Lower leg skin (tissue), 4 donors: ENCODE data around the gene KRTAP10-1. TPM values are rescaled to one million over a fixed set of nuclear protein-coding genes. Genes with fewer than 3 reads are reported as not detected.

ENCODE experiments used
- DNase-seq, 2 donors: peaks; one replicate each; pipeline ENCODE4 v3.0.0-alpha.2; 2019; ENCODE audit warnings: low spot score in 2 of 2
- H3K4me3 ChIP-seq: fragments of 200-600 bp; sonication (generic); 2 replicates; pipeline ENCODE4 v1.5.1; 2017; ENCODE audit warnings: mild to moderate bottlenecking, low read depth; ENCODE audit not compliant: poor library complexity, severe bottlenecking
- POLR2A ChIP-seq, 2 donors: fragments of 450-650 bp; IDR thresholded peaks; one replicate each; pipeline ENCODE4 v1.6.1; 2016 to 2017; ENCODE audit warnings: antibody characterized with exemption in 2 of 2, mild to moderate bottlenecking in 1 of 2, moderate library complexity in 1 of 2
- WGBS, 2 donors: methylation state at CpG; one replicate each; pipeline ENCODE4 v1.1.5; 2018; 5-methylcytosine and 5-hydroxymethylcytosine counted together
- intact Hi-C: fragments of 100-400 bp; cut with DNase I; formaldehyde crosslinking; loops from one replicate; pipeline ENCODE4 v1.15.0; 2023; ENCODE audit warnings: low total_unique reads
- total RNA-seq, 4 donors: library from RNA; depleted of rRNA; stranded (reverse); fragments of >200 nt; gene quantifications; one replicate each; pipeline ENCODE4 v1.1.0, GENCODE V29; 2016
- TF ChIP-seq, protein P1 (sequence below), 3 donors: fragments of 450-650 bp; IDR thresholded peaks; one replicate each; pipeline ENCODE4 v1.5.1; 2016; ENCODE audit warnings: antibody characterized with exemption in 3 of 3, mild to moderate bottlenecking in 3 of 3, moderate library complexity in 2 of 3

Gene KRTAP10-1
- total RNA-seq, 4 donors from 2014 or later = 3.0 TPM; not detected in 3

DNA sequence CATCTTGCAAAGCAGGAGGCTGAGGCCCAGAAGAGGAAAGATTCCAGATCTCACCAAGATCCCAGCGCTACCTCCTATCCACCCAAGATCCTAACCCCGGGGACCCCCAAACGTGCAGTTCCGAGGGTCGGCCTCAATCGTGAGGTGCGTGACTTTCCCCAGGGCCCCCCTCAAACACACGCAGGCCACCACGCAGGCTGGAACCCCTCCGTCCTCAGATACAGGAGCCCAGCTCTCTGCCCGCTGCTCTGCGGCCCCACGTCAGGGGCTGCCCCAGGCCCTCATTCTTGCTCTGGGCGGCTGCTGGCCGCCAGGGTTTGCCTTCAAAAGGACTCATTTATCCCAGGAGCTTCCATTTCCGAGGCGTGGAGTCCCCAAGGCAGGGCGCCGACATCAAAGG lies 39.9 kb downstream of the KRTAP10-1 start:
- WGBS, 2 donors = 81 to 90% methylated on average over 19 of the region's 19 CpGs
- TF ChIP-seq POLR2A (IDR thresholded peaks at IDR 0.05) = no peak
- TF ChIP-seq, protein P1, sequence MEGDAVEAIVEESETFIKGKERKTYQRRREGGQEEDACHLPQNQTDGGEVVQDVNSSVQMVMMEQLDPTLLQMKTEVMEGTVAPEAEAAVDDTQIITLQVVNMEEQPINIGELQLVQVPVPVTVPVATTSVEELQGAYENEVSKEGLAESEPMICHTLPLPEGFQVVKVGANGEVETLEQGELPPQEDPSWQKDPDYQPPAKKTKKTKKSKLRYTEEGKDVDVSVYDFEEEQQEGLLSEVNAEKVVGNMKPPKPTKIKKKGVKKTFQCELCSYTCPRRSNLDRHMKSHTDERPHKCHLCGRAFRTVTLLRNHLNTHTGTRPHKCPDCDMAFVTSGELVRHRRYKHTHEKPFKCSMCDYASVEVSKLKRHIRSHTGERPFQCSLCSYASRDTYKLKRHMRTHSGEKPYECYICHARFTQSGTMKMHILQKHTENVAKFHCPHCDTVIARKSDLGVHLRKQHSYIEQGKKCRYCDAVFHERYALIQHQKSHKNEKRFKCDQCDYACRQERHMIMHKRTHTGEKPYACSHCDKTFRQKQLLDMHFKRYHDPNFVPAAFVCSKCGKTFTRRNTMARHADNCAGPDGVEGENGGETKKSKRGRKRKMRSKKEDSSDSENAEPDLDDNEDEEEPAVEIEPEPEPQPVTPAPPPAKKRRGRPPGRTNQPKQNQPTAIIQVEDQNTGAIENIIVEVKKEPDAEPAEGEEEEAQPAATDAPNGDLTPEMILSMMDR (IDR thresholded peaks at IDR 0.05) = no peak
- intact Hi-C loops = no loop called here
- no peak for DNase-seq
- no peak overlapping the region for H3K4me3 ChIP-seq

- H3K4me3 ChIP-seq = no peak overlapping the region
- no peak for DNase-seq
- WGBS, 2 donors = 69 to 93% methylated on average over 4 to 10 of the region's 23 CpGs
- TF ChIP-seq POLR2A (IDR thresholded peaks at IDR 0.05) = no peak
- TF ChIP-seq, protein P1 (IDR thresholded peaks at IDR 0.05) = no peak
- intact Hi-C loops = no loop called here
Observed at GRCh38 chr21:44499631-44500030, 40.4 kb downstream of the KRTAP10-1 start.

DNA sequence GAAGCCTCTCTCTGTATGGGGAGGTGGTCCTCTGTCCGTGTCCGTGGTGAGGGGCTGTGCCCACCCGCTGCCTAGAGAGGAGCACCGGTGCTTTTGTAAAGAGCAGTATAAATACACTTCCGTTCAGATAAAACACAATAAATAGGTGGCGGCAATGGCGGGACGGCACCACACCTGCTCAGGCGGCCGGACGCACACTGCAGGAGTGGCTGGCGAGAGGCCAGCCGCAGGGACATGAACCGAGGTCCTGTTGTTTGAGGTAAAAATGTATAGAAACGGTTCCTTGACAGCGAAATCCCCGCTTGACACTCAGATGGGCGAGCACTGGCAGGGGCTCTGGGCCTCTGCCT lies 40.8 kb downstream of the KRTAP10-1 start:
- TF ChIP-seq POLR2A (IDR thresholded peaks at IDR 0.05) = no peak
- TF ChIP-seq, protein P1 (IDR thresholded peaks at IDR 0.05) = no peak
- WGBS, 2 donors = 85 to 90% methylated on average over 18 of the region's 18 CpGs
- DNase-seq = no peak
- no peak overlapping the region for H3K4me3 ChIP-seq
- intact Hi-C loops = no loop called here

GRCh38 chr21:44498280-44499210 lies 41.5 kb downstream of the KRTAP10-1 start:
- intact Hi-C loops = no loop called here
- 80% methylated on average over 26 to 27 of the region's 27 CpGs for WGBS, 2 donors
- no peak for TF ChIP-seq POLR2A (IDR thresholded peaks at IDR 0.05)
- TF ChIP-seq, protein P1 (IDR thresholded peaks at IDR 0.05) = no peak
- H3K4me3 ChIP-seq = no peak overlapping the region
- DNase-seq = no peak

GRCh38 chr21:44497703-44498126 lies 42.3 kb downstream of the KRTAP10-1 start:
- DNase-seq = peak in 1 of 2 donors; percentile 42
- H3K4me3 ChIP-seq = no peak overlapping the region
- intact Hi-C loops = no loop called here
- TF ChIP-seq, protein P1 (IDR thresholded peaks at IDR 0.05) = no peak
- no peak for TF ChIP-seq POLR2A (IDR thresholded peaks at IDR 0.05)
- 25 to 32% methylated on average over 6 of the region's 6 CpGs for WGBS, 2 donors
